Panc1 (cell line): ENCODE measurements around the gene CDKAL1. TPM values are rescaled to one million over a fixed set of nuclear protein-coding genes. Genes with fewer than 3 reads are reported as not detected.

Source experiments
- ATAC-seq: fragments of 200-7000 bp; cut with Tn5 transposase; 2 replicates; pipeline ENCODE4 v1.9.1; 2020; ENCODE audit warnings: mild to moderate bottlenecking, moderate library complexity
- BruUV-seq: library from RNA; stranded (reverse); fragments of 400-500 nt; replicated peaks from 2 replicates; lab custom pipeline; 2021; lab: Mats Ljungman, UMichigan
- CTCF ChIA-PET: fragments of 300-600 bp; sonication (Branson Sonifier 250); formaldehyde crosslinking; loops from one replicate; lab custom pipeline; 2022; ENCODE audit warnings: antibody characterized with exemption; lab: Charles Lee
- POLR2A ChIA-PET: fragments of 300-600 bp; sonication (Branson Sonifier 250); formaldehyde crosslinking; loops from one replicate; lab custom pipeline; 2022; ENCODE audit warnings: antibody characterized with exemption; lab: Charles Lee
- DNase-seq: peaks from one replicate; pipeline ENCODE4 v3.0.0-alpha.2; 2010; ENCODE audit warnings: low read depth, low spot score
- H3K27ac ChIP-seq: 2 replicates; pipeline ENCODE4 v1.5.1; 2011; ENCODE audit warnings: mild to moderate bottlenecking, low read length, inconsistent platforms
- H3K27me3 ChIP-seq: fragments of 200-500 bp; sonication (Bioruptor generic); 2 replicates; pipeline ENCODE4 v1.6.0; 2014; ENCODE audit warnings: low read length, inconsistent platforms; ENCODE audit not compliant: control insufficient read depth, insufficient read depth
- H3K36me3 ChIP-seq: fragments of 200-500 bp; sonication (Bioruptor generic); 2 replicates; pipeline ENCODE4 v1.5.1; 2014; ENCODE audit warnings: inconsistent platforms, mild to moderate bottlenecking, low read length, moderate library complexity; ENCODE audit not compliant: control insufficient read depth, insufficient read depth
- H3K4me1 ChIP-seq: 2 replicates; pipeline ENCODE4 v1.5.1; 2011; ENCODE audit warnings: inconsistent platforms, mild to moderate bottlenecking, low read length, moderate library complexity; ENCODE audit not compliant: control insufficient read depth, insufficient read depth
- H3K4me3 ChIP-seq, 2 experiments: 2 replicates each; pipeline ENCODE4 v1.5.1; 2011 to 2012; ENCODE audit warnings: low read depth in 2 of 2, low read length in 2 of 2, mild to moderate bottlenecking in 2 of 2, inconsistent platforms in 1 of 2, moderate library complexity in 1 of 2
- H3K9me3 ChIP-seq: fragments of 200-500 bp; sonication (Bioruptor generic); 2 replicates; pipeline ENCODE4 v1.5.1; 2014; ENCODE audit warnings: low read depth, mild to moderate bottlenecking, inconsistent platforms, low read length, moderate library complexity; ENCODE audit not compliant: control insufficient read depth, insufficient read depth
- POLR2AphosphoS5 ChIP-seq: IDR thresholded peaks from 2 replicates; pipeline ENCODE4 v1.6.1; 2012; ENCODE audit warnings: mild to moderate bottlenecking, low read depth, low read length, moderate library complexity
- SIN3A ChIP-seq: IDR thresholded peaks from 2 replicates; pipeline ENCODE4 v1.6.1; 2012; ENCODE audit warnings: low read depth, mild to moderate bottlenecking, low read length, moderate library complexity, borderline replicate concordance; ENCODE audit not compliant: insufficient read depth
- TCF7L2 ChIP-seq: IDR thresholded peaks from 2 replicates; pipeline ENCODE4 v1.6.1; 2011; ENCODE audit warnings: mild to moderate bottlenecking, low read depth, low read length, inconsistent platforms
- in situ Hi-C: cut with HindIII; loops from 2 replicates; pipeline ENCODE4 v1.10.0; 2016; ENCODE audit warnings: low sequenced_read_pairs, low pct_unique_long_range_greater_than_20kb
- intact Hi-C: fragments of 100-400 bp; cut with micrococcal nuclease; formaldehyde crosslinking; loops from one replicate; pipeline ENCODE4 v1.10.0; 2022; ENCODE audit not compliant: unreplicated experiment
- total RNA-seq: library from RNA; stranded (reverse); gene quantifications from one replicate; pipeline ENCODE4 v1.2.1, GENCODE V29; 2021; ENCODE audit not compliant: unreplicated experiment
- TF ChIP-seq, protein P1 (sequence below), 2 experiments: IDR thresholded peaks; 2 replicates each; pipeline ENCODE4 v1.6.1; 2011 to 2012; ENCODE audit warnings: low read depth in 2 of 2, control low read depth in 1 of 2, low read length in 1 of 2, mild to moderate bottlenecking in 1 of 2, moderate library complexity in 1 of 2; ENCODE audit not compliant: insufficient read depth in 1 of 2
- TF ChIP-seq, protein P2 (sequence below): fragments of 450-650 bp; IDR thresholded peaks from 2 replicates; pipeline ENCODE4 v1.5.1; 2017; ENCODE audit warnings: mild to moderate bottlenecking

CDKAL1 gene
- total RNA-seq, 1 experiment from 2014 or later = 14.5 TPM

DNA sequence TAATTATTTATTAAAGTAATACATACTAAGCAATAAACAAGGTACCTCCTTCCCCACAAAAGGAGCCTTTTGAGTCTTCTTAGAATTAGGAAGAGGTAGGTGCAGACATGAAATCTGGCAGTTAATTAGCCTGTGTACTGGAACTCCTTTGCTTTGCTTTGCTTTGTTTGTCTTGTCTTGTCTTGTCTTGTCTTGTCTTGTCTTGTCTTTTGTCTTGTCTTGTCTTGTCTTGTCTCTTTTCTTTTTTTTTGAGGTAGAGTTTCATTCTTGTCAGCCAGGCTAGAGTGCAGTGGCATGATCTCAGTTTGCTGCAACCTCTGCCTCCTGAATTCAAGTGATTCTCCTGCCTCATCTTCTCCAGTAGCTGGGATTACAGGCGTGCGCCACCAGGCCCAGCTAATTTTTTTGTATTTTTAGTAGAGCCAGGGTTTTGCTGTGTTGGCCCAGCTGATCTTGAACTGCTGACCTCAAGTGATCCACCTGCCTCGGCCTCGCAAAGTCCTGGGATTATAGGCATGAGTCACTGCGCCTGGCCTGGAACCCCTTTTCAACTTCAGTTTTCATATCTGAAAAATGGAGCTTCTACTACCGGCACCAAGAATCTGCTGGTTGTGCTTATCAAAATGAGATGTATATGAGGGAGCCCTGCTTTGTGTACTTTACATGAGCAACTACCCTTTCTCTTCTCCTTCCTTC lies 301.2 kb downstream of the CDKAL1 start:
- H3K27me3 ChIP-seq = no peaks in the 10 kb centered on the region
- no peaks in the 10 kb centered on the region for H3K9me3 ChIP-seq
- H3K36me3 ChIP-seq = no peaks in the 10 kb centered on the region
- in situ Hi-C loops = no loop called here
- ChIA-PET POLR2A (no interaction called here), CTCF (no interaction called here)
- H3K4me1 ChIP-seq = no peaks in the 10 kb centered on the region
- H3K27ac ChIP-seq = no peak overlapping the region
- TF ChIP-seq SIN3A = no peak
- TF ChIP-seq, protein P1, sequence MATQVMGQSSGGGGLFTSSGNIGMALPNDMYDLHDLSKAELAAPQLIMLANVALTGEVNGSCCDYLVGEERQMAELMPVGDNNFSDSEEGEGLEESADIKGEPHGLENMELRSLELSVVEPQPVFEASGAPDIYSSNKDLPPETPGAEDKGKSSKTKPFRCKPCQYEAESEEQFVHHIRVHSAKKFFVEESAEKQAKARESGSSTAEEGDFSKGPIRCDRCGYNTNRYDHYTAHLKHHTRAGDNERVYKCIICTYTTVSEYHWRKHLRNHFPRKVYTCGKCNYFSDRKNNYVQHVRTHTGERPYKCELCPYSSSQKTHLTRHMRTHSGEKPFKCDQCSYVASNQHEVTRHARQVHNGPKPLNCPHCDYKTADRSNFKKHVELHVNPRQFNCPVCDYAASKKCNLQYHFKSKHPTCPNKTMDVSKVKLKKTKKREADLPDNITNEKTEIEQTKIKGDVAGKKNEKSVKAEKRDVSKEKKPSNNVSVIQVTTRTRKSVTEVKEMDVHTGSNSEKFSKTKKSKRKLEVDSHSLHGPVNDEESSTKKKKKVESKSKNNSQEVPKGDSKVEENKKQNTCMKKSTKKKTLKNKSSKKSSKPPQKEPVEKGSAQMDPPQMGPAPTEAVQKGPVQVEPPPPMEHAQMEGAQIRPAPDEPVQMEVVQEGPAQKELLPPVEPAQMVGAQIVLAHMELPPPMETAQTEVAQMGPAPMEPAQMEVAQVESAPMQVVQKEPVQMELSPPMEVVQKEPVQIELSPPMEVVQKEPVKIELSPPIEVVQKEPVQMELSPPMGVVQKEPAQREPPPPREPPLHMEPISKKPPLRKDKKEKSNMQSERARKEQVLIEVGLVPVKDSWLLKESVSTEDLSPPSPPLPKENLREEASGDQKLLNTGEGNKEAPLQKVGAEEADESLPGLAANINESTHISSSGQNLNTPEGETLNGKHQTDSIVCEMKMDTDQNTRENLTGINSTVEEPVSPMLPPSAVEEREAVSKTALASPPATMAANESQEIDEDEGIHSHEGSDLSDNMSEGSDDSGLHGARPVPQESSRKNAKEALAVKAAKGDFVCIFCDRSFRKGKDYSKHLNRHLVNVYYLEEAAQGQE (IDR thresholded peaks at IDR 0.05; ENCODE audit: insufficient read depth in 1 of 2, low read depth in 2 of 2, low read length in 1 of 2) = no peak
- TF ChIP-seq TCF7L2 = no peak
- no peak for TF ChIP-seq POLR2AphosphoS5
- no TSS peak for BruUV-seq
- no peak for ATAC-seq
- intact Hi-C loops = no loop called here
- no peak for DNase-seq
- H3K4me3 ChIP-seq = no peak overlapping the region

DNA sequence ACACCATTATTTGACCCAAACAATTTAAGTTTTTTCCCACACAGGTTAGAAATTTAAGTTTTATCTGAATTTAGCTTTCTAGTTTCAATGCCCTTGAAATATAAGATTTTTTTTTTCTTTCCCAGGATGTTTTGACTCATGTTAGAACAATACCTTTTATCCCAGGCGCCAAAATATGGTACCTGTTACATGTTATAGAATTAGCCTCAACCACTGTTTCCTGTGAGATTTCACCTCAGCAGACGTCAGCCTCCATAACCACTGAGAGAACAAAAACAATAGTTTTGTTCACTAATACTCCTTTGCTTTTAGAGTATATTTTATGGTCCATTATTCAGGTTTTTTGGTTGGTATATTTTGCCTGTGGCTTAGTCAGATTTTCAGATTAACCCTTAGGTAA lies 302.9 kb downstream of the CDKAL1 start:
- no peaks in the 10 kb centered on the region for H3K9me3 ChIP-seq
- in situ Hi-C loops (no loop called here), intact Hi-C loops (no loop called here)
- no peaks in the 10 kb centered on the region for H3K36me3 ChIP-seq
- CTCF ChIA-PET = no interaction called here
- ATAC-seq = no peak
- no peak for DNase-seq
- no peak overlapping the region for H3K4me3 ChIP-seq
- TF ChIP-seq POLR2AphosphoS5 = no peak
- no peak for TF ChIP-seq TCF7L2
- TF ChIP-seq, protein P2, sequence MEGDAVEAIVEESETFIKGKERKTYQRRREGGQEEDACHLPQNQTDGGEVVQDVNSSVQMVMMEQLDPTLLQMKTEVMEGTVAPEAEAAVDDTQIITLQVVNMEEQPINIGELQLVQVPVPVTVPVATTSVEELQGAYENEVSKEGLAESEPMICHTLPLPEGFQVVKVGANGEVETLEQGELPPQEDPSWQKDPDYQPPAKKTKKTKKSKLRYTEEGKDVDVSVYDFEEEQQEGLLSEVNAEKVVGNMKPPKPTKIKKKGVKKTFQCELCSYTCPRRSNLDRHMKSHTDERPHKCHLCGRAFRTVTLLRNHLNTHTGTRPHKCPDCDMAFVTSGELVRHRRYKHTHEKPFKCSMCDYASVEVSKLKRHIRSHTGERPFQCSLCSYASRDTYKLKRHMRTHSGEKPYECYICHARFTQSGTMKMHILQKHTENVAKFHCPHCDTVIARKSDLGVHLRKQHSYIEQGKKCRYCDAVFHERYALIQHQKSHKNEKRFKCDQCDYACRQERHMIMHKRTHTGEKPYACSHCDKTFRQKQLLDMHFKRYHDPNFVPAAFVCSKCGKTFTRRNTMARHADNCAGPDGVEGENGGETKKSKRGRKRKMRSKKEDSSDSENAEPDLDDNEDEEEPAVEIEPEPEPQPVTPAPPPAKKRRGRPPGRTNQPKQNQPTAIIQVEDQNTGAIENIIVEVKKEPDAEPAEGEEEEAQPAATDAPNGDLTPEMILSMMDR = no peak
- no peak for TF ChIP-seq SIN3A
- TF ChIP-seq, protein P1 (IDR thresholded peaks at IDR 0.05; ENCODE audit: insufficient read depth in 1 of 2, low read depth in 2 of 2, low read length in 1 of 2) = no peak
- POLR2A ChIA-PET = no interaction called here
- H3K27me3 ChIP-seq = no peaks in the 10 kb centered on the region
- no peak overlapping the region for H3K27ac ChIP-seq
- BruUV-seq = no TSS peak
- H3K4me1 ChIP-seq = no peaks in the 10 kb centered on the region
